PC-9 (cell line): ENCODE measurements around the gene CD4. TPM values are rescaled to one million over a fixed set of nuclear protein-coding genes. Genes with fewer than 3 reads are reported as not detected.

ENCODE experiments used
- BruUV-seq: library from RNA; stranded (reverse); fragments of 400-500 nt; replicated peaks from 2 replicates; lab custom pipeline; 2021; lab: Mats Ljungman, UMichigan
- CTCF ChIA-PET: fragments of 300-600 bp; sonication (Branson Sonifier 250); formaldehyde crosslinking; loops from one replicate; lab custom pipeline; 2022; ENCODE audit warnings: antibody characterized with exemption; lab: Charles Lee
- POLR2A ChIA-PET: fragments of 300-600 bp; sonication (Branson Sonifier 250); formaldehyde crosslinking; loops from one replicate; lab custom pipeline; 2022; ENCODE audit warnings: antibody characterized with exemption; ENCODE audit not compliant: unreplicated experiment; lab: Charles Lee
- DNase-seq, 2 experiments: peaks; one replicate each; pipeline versions ENCODE4 v3.0.0 to v3.0.0-alpha.2; 2015 to 2022; ENCODE audit warnings: mixed read lengths in 1 of 2
- H2AFZ ChIP-seq: fragments of 200-600 bp; sonication (generic); 2 replicates; pipeline ENCODE4 v1.8.1; 2017; ENCODE audit warnings: antibody characterized with exemption
- H3F3A ChIP-seq: fragments of 200-600 bp; sonication (generic); 2 replicates; pipeline ENCODE4 v1.8.1; 2017; ENCODE audit warnings: antibody characterized with exemption, mild to moderate bottlenecking, low read depth; ENCODE audit not compliant: insufficient read depth
- H3K27ac ChIP-seq: fragments of 200-600 bp; sonication (generic); 2 replicates; pipeline ENCODE4 v1.6.1; 2016; ENCODE audit warnings: mixed run types
- H3K27me3 ChIP-seq: fragments of 200-600 bp; sonication (generic); 2 replicates; pipeline ENCODE4 v1.6.1; 2016; ENCODE audit warnings: low read depth, mixed run types; ENCODE audit not compliant: insufficient read depth
- H3K36me3 ChIP-seq: fragments of 200-600 bp; sonication (generic); 2 replicates; pipeline ENCODE4 v1.6.1; 2016; ENCODE audit warnings: low read depth, mixed run types
- H3K4me1 ChIP-seq: fragments of 200-600 bp; sonication (generic); replicated peaks from 2 replicates; pipeline ENCODE4 v1.6.1; 2016; ENCODE audit warnings: mixed run types; ENCODE audit not compliant: insufficient read depth
- H3K4me2 ChIP-seq: fragments of 200-600 bp; sonication (generic); 2 replicates; pipeline ENCODE4 v1.6.1; 2017; ENCODE audit warnings: mixed run types
- H3K4me3 ChIP-seq: fragments of 200-600 bp; sonication (generic); 2 replicates; pipeline ENCODE4 v1.6.1; 2016; ENCODE audit warnings: mixed run types
- H3K79me2 ChIP-seq: fragments of 200-600 bp; sonication (generic); 2 replicates; pipeline ENCODE4 v1.6.1; 2017; ENCODE audit warnings: low read depth, mixed run types
- H3K9me2 ChIP-seq: fragments of 200-600 bp; sonication (generic); 2 replicates; pipeline ENCODE4 v1.8.1; 2017; ENCODE audit warnings: mild to moderate bottlenecking; ENCODE audit not compliant: insufficient read depth
- H3K9me3 ChIP-seq: fragments of 200-600 bp; sonication (generic); 2 replicates; pipeline ENCODE4 v1.8.1; 2016; ENCODE audit warnings: low read depth; ENCODE audit not compliant: insufficient read depth
- H4K20me1 ChIP-seq: fragments of 200-600 bp; sonication (generic); 2 replicates; pipeline ENCODE4 v1.8.1; 2017; ENCODE audit not compliant: insufficient read depth
- EZH2 ChIP-seq: fragments of 200-600 bp; sonication (generic); IDR thresholded peaks from 2 replicates; pipeline ENCODE4 v1.8.0; 2017; ENCODE audit warnings: antibody characterized with exemption, low read depth
- intact Hi-C: fragments of 100-400 bp; cut with micrococcal nuclease; formaldehyde crosslinking; loops from one replicate; pipeline ENCODE4 v1.10.0; 2022; ENCODE audit not compliant: unreplicated experiment
- total RNA-seq: library from RNA; stranded (reverse); gene quantifications from 2 replicates; pipeline ENCODE4 v1.2.3, GENCODE V29; 2021
- TF ChIP-seq, protein P1 (sequence below): fragments of 200-600 bp; sonication (generic); conservative IDR thresholded peaks from 2 replicates; pipeline ENCODE4 v1.6.1; 2017; ENCODE audit warnings: mixed run types, antibody characterized with exemption, mild to moderate bottlenecking, moderate library complexity

Gene CD4
- total RNA-seq, 1 experiment from 2014 or later = 1.0 TPM

DNA sequence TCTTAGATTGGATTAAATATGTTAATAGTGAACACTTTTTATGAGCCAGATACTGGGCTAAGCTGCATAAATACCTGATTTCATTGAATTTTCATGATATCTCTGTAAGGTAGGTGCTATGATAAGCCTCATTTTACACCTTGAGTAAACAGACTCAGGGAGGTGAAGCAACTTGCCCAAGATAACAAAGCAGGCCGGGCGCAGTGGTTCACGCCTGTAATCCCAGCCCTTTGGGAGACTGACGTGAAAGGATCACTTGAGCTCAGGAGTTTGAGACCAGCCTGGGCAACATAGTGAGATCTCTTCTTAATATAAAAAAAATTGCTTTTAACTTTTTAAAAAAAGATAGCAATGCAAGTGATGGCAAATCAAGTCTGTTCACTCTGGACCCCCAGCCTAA is 52.7 kb downstream of the CD4 start:
- CTCF ChIA-PET = interaction anchor here (0.6 to 1.2 kb wide), 3 partner anchors 21 to 76 kb away, joined by 3 to 4 read pairs (median 3); partner anchors contain the start of genes GPR162 and PTMS
- Histone ChIP-seq H3K36me3 (no peaks in the 10 kb centered on the region), H3K27ac (no peak overlapping the region), H3F3A (peaks cover 15% of the 10 kb centered on the region; the same call in 1 of the 2 replicates), H3K79me2 (no peaks in the 10 kb centered on the region), H3K4me3 (no peak overlapping the region), H3K4me2 (no peak overlapping the region), H3K9me3 (no peaks in the 10 kb centered on the region), H4K20me1 (no peaks in the 10 kb centered on the region), H3K27me3 (no peaks in the 10 kb centered on the region; the same call in 1 of the 2 replicates), H3K4me1 (no peaks in the 10 kb centered on the region), H3K9me2 (no peaks in the 10 kb centered on the region), H2AFZ (no peak overlapping the region)
- TF ChIP-seq, protein P1, sequence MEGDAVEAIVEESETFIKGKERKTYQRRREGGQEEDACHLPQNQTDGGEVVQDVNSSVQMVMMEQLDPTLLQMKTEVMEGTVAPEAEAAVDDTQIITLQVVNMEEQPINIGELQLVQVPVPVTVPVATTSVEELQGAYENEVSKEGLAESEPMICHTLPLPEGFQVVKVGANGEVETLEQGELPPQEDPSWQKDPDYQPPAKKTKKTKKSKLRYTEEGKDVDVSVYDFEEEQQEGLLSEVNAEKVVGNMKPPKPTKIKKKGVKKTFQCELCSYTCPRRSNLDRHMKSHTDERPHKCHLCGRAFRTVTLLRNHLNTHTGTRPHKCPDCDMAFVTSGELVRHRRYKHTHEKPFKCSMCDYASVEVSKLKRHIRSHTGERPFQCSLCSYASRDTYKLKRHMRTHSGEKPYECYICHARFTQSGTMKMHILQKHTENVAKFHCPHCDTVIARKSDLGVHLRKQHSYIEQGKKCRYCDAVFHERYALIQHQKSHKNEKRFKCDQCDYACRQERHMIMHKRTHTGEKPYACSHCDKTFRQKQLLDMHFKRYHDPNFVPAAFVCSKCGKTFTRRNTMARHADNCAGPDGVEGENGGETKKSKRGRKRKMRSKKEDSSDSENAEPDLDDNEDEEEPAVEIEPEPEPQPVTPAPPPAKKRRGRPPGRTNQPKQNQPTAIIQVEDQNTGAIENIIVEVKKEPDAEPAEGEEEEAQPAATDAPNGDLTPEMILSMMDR = no peak
- no peak for TF ChIP-seq EZH2
- POLR2A ChIA-PET = interaction anchor here (0.6 kb wide), 1 partner anchor 153 kb away, joined by 10 read pairs; the partner anchor contains the start of gene ZNF384
- no TSS peak for BruUV-seq
- intact Hi-C loops = no loop called here
- no peak for DNase-seq

DNA sequence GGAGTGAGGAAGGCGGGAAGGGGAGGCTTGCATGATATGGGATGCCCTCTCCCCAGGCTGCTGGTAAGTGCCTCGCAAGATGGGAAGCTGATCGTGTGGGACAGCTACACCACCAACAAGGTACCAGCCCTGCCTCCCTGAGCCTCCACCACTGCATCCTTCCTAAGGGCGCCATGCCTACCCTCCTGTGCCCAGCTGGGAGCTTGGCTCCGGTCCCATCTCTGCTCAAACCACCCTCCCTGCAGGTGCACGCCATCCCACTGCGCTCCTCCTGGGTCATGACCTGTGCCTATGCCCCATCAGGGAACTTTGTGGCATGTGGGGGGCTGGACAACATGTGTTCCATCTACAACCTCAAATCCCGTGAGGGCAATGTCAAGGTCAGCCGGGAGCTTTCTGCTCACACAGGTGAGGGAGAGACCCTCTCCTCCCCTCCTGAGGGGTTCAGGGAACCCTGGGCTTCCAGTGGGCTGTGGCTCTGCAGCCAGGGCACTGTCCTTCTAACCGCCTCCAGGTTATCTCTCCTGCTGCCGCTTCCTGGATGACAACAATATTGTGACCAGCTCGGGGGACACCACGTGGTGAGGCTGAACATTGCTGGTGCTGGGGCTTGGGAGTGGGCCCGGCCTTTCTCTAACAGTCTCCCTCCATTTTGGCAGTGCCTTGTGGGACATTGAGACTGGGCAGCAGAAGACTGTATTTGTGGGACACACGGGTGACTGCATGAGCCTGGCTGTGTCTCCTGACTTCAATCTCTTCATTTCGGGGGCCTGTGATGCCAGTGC is 54.0 kb downstream of the CD4 start:
- no TSS peak for BruUV-seq
- H2AFZ ChIP-seq = no peak overlapping the region
- DNase-seq = peak in 1 of 2 experiments; percentile 32
- ChIA-PET CTCF (interaction anchor here (0.6 to 1.2 kb wide), 3 partner anchors 8 to 48 kb away, joined by 6 to 18 read pairs (median 7); partner anchors contain the start of gene GPR162), POLR2A (interaction anchor here (0.6 kb wide), 4 partner anchors 10 to 742 kb away, joined by 6 to 24 read pairs (median 7); no protein-coding TSS in a partner anchor)
- no peaks in the 10 kb centered on the region for H4K20me1 ChIP-seq
- H3K9me3 ChIP-seq = no peaks in the 10 kb centered on the region
- TF ChIP-seq, protein P1 = no peak
- no peak for TF ChIP-seq EZH2
- no peak overlapping the region for H3K27ac ChIP-seq
- H3K9me2 ChIP-seq = no peaks in the 10 kb centered on the region
- peaks cover 20% of the 10 kb centered on the region; the same call in 1 of the 2 replicates for H3F3A ChIP-seq
- no peaks in the 10 kb centered on the region for H3K79me2 ChIP-seq
- H3K4me3 ChIP-seq = no peak overlapping the region
- H3K27me3 ChIP-seq = no peaks in the 10 kb centered on the region; the same call in 1 of the 2 replicates
- intact Hi-C loops = no loop called here
- H3K4me2 ChIP-seq = no peak overlapping the region
- no peaks in the 10 kb centered on the region for H3K36me3 ChIP-seq
- no peaks in the 10 kb centered on the region for H3K4me1 ChIP-seq

GRCh38 chr12:6845395-6845794 is 56.1 kb downstream of the CD4 start:
- no peaks in the 10 kb centered on the region for H3K9me2 ChIP-seq
- ChIA-PET POLR2A (no interaction called here), CTCF (no interaction called here)
- TF ChIP-seq, protein P1 = no peak
- TF ChIP-seq EZH2 = no peak
- no peak for DNase-seq
- no peaks in the 10 kb centered on the region for H3K9me3 ChIP-seq
- H3F3A ChIP-seq = peaks cover 21% of the 10 kb centered on the region; the same call in 1 of the 2 replicates
- H3K27me3 ChIP-seq = no peaks in the 10 kb centered on the region
- H3K4me1 ChIP-seq = peaks cover 8% of the 10 kb centered on the region
- intact Hi-C loops = no loop called here
- H3K4me3 ChIP-seq = no peak overlapping the region
- BruUV-seq = no TSS peak
- no peak overlapping the region for H3K27ac ChIP-seq
- peaks cover 12% of the 10 kb centered on the region for H3K79me2 ChIP-seq
- no peak overlapping the region for H3K4me2 ChIP-seq
- H3K36me3 ChIP-seq = no peaks in the 10 kb centered on the region
- H4K20me1 ChIP-seq = no peaks in the 10 kb centered on the region
- H2AFZ ChIP-seq = no peak overlapping the region
